Measurements from ENCODE around the gene AP1S1. TPM values are rescaled to one million over a fixed set of nuclear protein-coding genes. Genes with fewer than 3 reads are reported as not detected.
A peak's percentile ranks its signal among the peaks of the same experiment; 100 is the strongest.

AP1S1 gene
- total and polyA plus RNA-seq, 9 of the 15 experiments (the other 6 are each of a cell fraction or from before 2014, with no cell fraction given) = 4.4 to 149 (median 89.4) TPM

- TF ChIP-seq HOMEZ (CRISPR knock-in tag; IDR thresholded peaks at IDR 0.05) (no peak), ZNF592 (IDR thresholded peaks at IDR 0.05) (peak; percentile 59; the same call in 1 of the 2 replicates), NCOA2 (IDR thresholded peaks at IDR 0.05; ENCODE audit: partially characterized antibody in 2 of 2) (no peak), HNRNPL (IDR thresholded peaks at IDR 0.05; ENCODE audit: low read depth, low read length) (no peak), ZNF253 (CRISPR knock-in tag; conservative IDR thresholded peaks at IDR 0.05) (no peak), LEF1 (IDR thresholded peaks at IDR 0.05) (no peak), NR2C1 (IDR thresholded peaks at IDR 0.05) (no peak), NR2C1 (tag; IDR thresholded peaks at IDR 0.05) (no peak), L3MBTL2 (IDR thresholded peaks at IDR 0.05) (peak; percentile 74), THRAP3 (IDR thresholded peaks at IDR 0.05; ENCODE audit: borderline replicate concordance) (no peak), SMC3 (conservative IDR thresholded peaks at IDR 0.05; ENCODE audit: insufficient read depth, low read depth, low read length) (no peak), EHMT2 (IDR thresholded peaks at IDR 0.05) (no peak), ZNF717 (CRISPR knock-in tag; IDR thresholded peaks at IDR 0.05) (no peak), MYC (IDR thresholded peaks at IDR 0.05; ENCODE audit: low read depth, low read length) (peak; percentile 13; the same call in 1 of the 2 replicates), MYC (CRISPR knock-in tag; IDR thresholded peaks at IDR 0.05; ENCODE audit: borderline replicate concordance, low read depth) (peak; percentile 15; the same call in 1 of the 2 replicates), ZNF23 (CRISPR knock-in tag; IDR thresholded peaks at IDR 0.05) (no peak)
Observed at GRCh38 chr7:101125989-101126650, 28.2 kb upstream of the AP1S1 start (continued).
